AG04450 (cell line): ENCODE measurements around the gene FRMPD2. TPM values are rescaled to one million over a fixed set of nuclear protein-coding genes. Genes with fewer than 3 reads are reported as not detected.
"Not testable (repeated sequence)": the region's sequence is repeated elsewhere in the genome, so short reads cannot be mapped to it uniquely, and the experiment has no call there.

ENCODE experiments used
- CTCF ChIA-PET: fragments of 300-600, 350-600 bp; formaldehyde crosslinking; extraction: SDS; loops from one replicate; lab custom pipeline; 2022; ENCODE audit warnings: antibody characterized with exemption, inconsistent platforms; lab: Charles Lee
- POLR2A ChIA-PET: fragments of 350-600 bp; formaldehyde crosslinking; extraction: SDS; loops from one replicate; lab custom pipeline; 2021; ENCODE audit warnings: antibody characterized with exemption, inconsistent platforms; lab: Yijun Ruan, JAX
- DNase-seq: peaks from one replicate; pipeline ENCODE4 v3.0.0-alpha.2; 2011; ENCODE audit warnings: low read depth, low spot score
- H3K27ac ChIP-seq: one replicate; pipeline ENCODE4 v1.5.1; 2012; ENCODE audit warnings: low read depth, low read length, control low read depth
- H3K27me3 ChIP-seq: one replicate; pipeline ENCODE4 v1.6.0; 2012; ENCODE audit warnings: low read length; ENCODE audit not compliant: control insufficient read depth, insufficient read depth
- H3K4me3 ChIP-seq: 2 replicates; pipeline ENCODE4 v1.5.1; 2011; ENCODE audit warnings: mild to moderate bottlenecking, low read depth, low read length, control low read depth
- H3K9me3 ChIP-seq: 2 replicates; pipeline ENCODE4 v1.5.1; 2012; ENCODE audit warnings: low read length; ENCODE audit not compliant: control insufficient read depth, insufficient read depth
- polyA plus RNA-seq: library from polyadenylated mRNA; depleted of rRNA; stranded (reverse); fragments of >200 nt; gene quantifications from 2 replicates; pipeline ENCODE4 v1.2.3, GENCODE V29; 2011
- TF ChIP-seq, protein P1 (sequence below): IDR thresholded peaks from 2 replicates; pipeline ENCODE4 v1.5.1; 2011; ENCODE audit warnings: low read depth, low read length, control low read depth, inconsistent platforms

The FRMPD2 gene
- polyA plus RNA-seq, 1 experiment = not detected

DNA sequence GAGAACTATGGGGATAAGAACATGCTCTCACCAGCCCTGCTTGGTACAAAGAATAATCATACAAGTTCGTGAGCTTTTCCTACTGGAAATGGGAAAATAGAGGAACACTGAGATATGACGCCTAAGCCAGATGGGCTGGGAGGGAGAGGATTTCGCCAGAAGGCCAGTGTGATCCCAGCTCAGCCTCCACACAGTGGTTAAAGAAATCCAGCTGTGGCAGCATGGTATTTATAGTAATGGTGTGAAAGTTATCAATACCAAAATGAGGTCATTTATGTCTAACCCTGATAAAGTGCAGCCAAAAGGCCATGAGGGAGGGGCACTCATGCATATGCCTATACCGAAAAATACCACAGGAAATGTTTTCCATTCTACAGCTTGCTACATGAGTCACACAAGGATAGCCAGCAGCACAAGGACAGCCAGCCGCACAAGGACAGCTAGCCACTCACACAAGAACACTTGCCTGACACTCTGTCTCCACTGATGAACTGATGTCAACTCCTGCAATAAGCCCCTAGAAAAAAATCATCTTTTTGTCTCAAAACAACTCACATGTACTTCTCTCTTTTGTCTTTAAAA, 49.4 kb downstream of the FRMPD2 start:
- CTCF ChIA-PET = interaction anchor here (1.1 kb wide), 1 partner anchor 10 kb away, joined by 3 read pairs; no protein-coding TSS in a partner anchor
- DNase-seq = no peak
- POLR2A ChIA-PET = no interaction called here

DNA sequence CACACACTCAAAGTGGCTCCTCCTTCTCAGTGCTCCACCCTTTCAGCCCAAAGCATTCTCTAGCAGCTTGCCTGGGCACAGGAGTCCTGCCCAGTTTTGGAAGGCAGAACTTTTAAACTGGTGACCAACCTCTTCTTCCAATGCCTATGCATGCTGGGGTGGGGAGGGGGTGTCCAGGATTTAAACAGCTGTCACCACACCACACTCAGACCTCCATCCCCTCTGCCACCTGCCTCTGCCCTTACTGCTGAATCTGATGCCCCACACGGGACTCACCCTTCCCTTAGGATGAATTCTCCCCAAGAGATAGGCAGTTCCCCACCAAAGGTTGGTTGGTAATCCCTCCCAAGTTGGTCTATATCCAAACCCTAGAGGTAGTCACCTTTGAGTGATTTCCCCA, 50.2 kb downstream of the FRMPD2 start:
- Histone ChIP-seq H3K27ac (no peak overlapping the region), H3K9me3 (no peaks in the 10 kb centered on the region), H3K27me3 (peaks cover 13% of the 10 kb centered on the region), H3K4me3 (no peak overlapping the region)
- CTCF ChIA-PET = no interaction called here
- no peak for DNase-seq
- TF ChIP-seq, protein P1, sequence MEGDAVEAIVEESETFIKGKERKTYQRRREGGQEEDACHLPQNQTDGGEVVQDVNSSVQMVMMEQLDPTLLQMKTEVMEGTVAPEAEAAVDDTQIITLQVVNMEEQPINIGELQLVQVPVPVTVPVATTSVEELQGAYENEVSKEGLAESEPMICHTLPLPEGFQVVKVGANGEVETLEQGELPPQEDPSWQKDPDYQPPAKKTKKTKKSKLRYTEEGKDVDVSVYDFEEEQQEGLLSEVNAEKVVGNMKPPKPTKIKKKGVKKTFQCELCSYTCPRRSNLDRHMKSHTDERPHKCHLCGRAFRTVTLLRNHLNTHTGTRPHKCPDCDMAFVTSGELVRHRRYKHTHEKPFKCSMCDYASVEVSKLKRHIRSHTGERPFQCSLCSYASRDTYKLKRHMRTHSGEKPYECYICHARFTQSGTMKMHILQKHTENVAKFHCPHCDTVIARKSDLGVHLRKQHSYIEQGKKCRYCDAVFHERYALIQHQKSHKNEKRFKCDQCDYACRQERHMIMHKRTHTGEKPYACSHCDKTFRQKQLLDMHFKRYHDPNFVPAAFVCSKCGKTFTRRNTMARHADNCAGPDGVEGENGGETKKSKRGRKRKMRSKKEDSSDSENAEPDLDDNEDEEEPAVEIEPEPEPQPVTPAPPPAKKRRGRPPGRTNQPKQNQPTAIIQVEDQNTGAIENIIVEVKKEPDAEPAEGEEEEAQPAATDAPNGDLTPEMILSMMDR = no peak
- POLR2A ChIA-PET = no interaction called here

More for the DNA sequence above, 49.4 kb downstream of the FRMPD2 start:
- TF ChIP-seq, protein P1 = no peak
- peaks cover 13% of the 10 kb centered on the region for H3K27me3 ChIP-seq
- H3K27ac ChIP-seq = no peak overlapping the region
- no peak overlapping the region for H3K4me3 ChIP-seq
- no peaks in the 10 kb centered on the region for H3K9me3 ChIP-seq

DNA sequence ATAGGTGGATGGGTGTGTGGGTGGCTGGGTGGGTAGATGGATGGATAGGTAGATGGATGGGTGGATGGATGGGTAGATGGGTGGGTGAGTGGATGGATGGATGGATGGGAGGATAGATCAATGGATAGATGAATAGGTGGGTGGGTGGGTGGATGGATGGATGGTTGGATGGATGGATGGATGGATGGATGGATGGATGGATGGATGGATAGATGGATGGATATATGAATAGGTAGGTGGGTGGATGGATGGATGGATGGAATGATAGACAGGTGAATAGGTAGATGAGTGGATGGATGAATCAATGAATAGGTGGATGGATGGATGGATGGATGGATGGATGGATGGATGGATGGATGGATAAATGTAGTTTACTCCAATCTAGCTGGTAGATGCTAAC, 52.7 kb downstream of the FRMPD2 start:
- Histone ChIP-seq H3K9me3 (no peaks in the 10 kb centered on the region), H3K27ac (no peak overlapping the region), H3K27me3 (peaks cover 10% of the 10 kb centered on the region), H3K4me3 (no peak overlapping the region)
- no peak for DNase-seq
- POLR2A ChIA-PET = no interaction called here
- TF ChIP-seq, protein P1 = no peak
- CTCF ChIA-PET = no interaction called here

DNA sequence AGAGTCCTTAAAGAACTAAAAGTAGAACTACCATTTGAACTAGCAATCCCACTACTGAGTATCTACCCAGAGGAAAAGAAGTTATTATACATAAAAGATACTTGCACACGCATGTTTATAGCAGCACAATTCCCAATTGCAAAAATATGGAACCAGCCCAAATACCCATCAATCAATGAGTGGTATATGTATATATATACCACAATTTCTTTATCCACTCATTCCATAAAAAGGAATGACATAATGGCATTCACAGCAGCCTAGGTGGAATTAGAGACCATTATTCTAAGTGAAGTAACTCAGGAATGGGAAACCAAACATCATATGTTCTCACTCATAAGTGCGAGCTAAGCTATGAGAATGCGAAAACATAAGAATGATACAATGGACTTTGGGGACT, 53.5 kb downstream of the FRMPD2 start:
- DNase-seq, H3K27ac ChIP-seq, CTCF ChIA-PET, POLR2A ChIA-PET, H3K9me3 ChIP-seq, H3K4me3 ChIP-seq: not testable (repeated sequence)
- H3K27me3 ChIP-seq = peaks cover 12% of the 10 kb centered on the region

DNA sequence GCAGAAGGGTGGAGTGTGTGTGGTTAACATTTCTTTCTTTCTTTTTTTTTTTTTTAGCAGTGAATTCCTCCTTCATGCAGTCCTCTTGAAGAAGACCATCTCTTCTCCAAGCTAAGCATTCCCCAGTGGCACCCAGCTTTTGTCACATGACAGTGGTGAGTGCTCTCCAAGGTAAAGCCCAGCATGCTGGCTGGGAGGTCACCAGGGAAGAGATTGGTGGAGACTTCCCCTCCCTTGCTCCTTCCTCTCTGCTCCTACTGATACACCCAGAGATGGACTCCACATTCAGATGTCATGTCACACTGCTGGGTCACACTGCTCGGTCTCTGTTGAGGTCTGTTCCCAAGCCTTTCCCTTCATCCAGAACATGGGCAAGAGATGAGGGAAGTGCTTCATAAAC, 55.3 kb downstream of the FRMPD2 start:
- ChIA-PET POLR2A (no interaction called here), CTCF (no interaction called here)

More for the DNA sequence above, 55.3 kb downstream of the FRMPD2 start:
- Histone ChIP-seq H3K4me3 (no peak overlapping the region), H3K9me3 (no peaks in the 10 kb centered on the region), H3K27me3 (peaks cover 8% of the 10 kb centered on the region), H3K27ac (no peak overlapping the region)
- no peak for DNase-seq
- TF ChIP-seq, protein P1 = no peak
